ENCODE results near the gene HS3ST4. TPM values are rescaled to one million over a fixed set of nuclear protein-coding genes. Genes with fewer than 3 reads are reported as not detected.

HS3ST4 gene
- total and polyA plus RNA-seq, 2 experiments from 2014 or later, result 0.44 to 2.1 TPM

DNA sequence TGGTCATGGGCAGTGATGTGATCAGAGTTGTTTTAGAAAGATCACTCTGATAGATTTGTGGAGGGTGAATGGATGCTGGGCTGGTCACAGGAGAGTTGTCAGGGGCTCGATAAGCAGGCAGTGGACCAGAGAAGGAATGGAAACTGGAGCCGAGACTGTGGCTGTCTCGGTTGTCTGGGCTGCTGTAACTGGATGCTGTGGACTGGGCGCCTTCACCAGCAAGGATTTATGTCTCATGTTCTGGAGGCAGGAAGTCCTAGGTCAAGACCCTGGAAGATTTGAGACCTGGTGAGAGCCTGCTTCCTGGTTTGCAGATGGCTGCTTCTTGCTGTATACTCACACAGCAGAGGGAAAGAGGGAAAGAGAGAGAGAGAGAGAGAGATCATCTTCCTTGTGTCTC, 203.6 kb downstream of the HS3ST4 start:
- no peak overlapping the region for H3K4me2 ChIP-seq
- TF ChIP-seq JUNB (IDR thresholded peaks at IDR 0.05; ENCODE audit: unreplicated experiment), result no peak
- no peaks in the 10 kb centered on the region for H3K4me1 ChIP-seq (ENCODE audit: insufficient read depth)
- H2AFZ ChIP-seq, result no peak overlapping the region
- H3K4me1 Mint-ChIP-seq, result peaks cover 3% of the 10 kb centered on the region; the same call in 1 of the 3 replicates
- no peak overlapping the region for H3K27ac ChIP-seq (ENCODE audit: low read depth)
- H3K27ac Mint-ChIP-seq, result no peak overlapping the region
- no peak for DNase-seq (ENCODE audit: low spot score)
- no peak for ATAC-seq
- H3K36me3 ChIP-seq (ENCODE audit: insufficient read depth), result no peaks in the 10 kb centered on the region
- no peak overlapping the region for H3K4me3 ChIP-seq
- H4K20me1 ChIP-seq (replicated peaks; ENCODE audit: insufficient read depth), result no peaks in the 10 kb centered on the region
- no peaks in the 10 kb centered on the region for H3K27me3 Mint-ChIP-seq (ENCODE audit: insufficient read depth, low read depth, poor library complexity)
- H3K27me3 ChIP-seq (ENCODE audit: insufficient read depth), result no peaks in the 10 kb centered on the region
- no peaks in the 10 kb centered on the region for H3F3A ChIP-seq (replicated peaks; ENCODE audit: low read depth)
- H3K79me2 ChIP-seq (replicated peaks; ENCODE audit: insufficient read depth), result no peaks in the 10 kb centered on the region; the same call in 1 of the 2 replicates
- H3K4me3 Mint-ChIP-seq, result no peak overlapping the region
- H3K36me3 Mint-ChIP-seq (ENCODE audit: low read depth), result peaks cover 10% of the 10 kb centered on the region; the same call in 1 of the 3 replicates
- peaks cover 87% of the 10 kb centered on the region for H3K9me3 Mint-ChIP-seq
- no peaks in the 10 kb centered on the region for H3K9me2 ChIP-seq (ENCODE audit: insufficient read depth)

GRCh38 chr16:25896411-25896810, 204.7 kb downstream of the HS3ST4 start:
- no peak overlapping the region for H3K4me3 ChIP-seq
- H3K4me1 Mint-ChIP-seq, result peaks cover 3% of the 10 kb centered on the region; the same call in 1 of the 3 replicates
- H3K36me3 ChIP-seq (ENCODE audit: insufficient read depth), result no peaks in the 10 kb centered on the region
- H3K9me3 Mint-ChIP-seq, result peaks cover 85% of the 10 kb centered on the region
- TF ChIP-seq ZNF331 (CRISPR knock-in tag; IDR thresholded peaks at IDR 0.05; ENCODE audit: low read depth) (no peak), EZH2 (IDR thresholded peaks at IDR 0.05; ENCODE audit: low read depth, unreplicated experiment) (no peak), REST (IDR thresholded peaks at IDR 0.05; ENCODE audit: unreplicated experiment) (no peak), CREB1 (CRISPR knock-in tag; IDR thresholded peaks at IDR 0.05; ENCODE audit: low read depth) (no peak), ZNF114 (CRISPR knock-in tag; IDR thresholded peaks at IDR 0.05) (no peak), JUNB (IDR thresholded peaks at IDR 0.05; ENCODE audit: unreplicated experiment) (no peak), STAT1 (IDR thresholded peaks at IDR 0.05; ENCODE audit: unreplicated experiment) (no peak), EZH2phosphoT487 (IDR thresholded peaks at IDR 0.05; ENCODE audit: unreplicated experiment) (no peak)
- TF ChIP-seq, protein P1, sequence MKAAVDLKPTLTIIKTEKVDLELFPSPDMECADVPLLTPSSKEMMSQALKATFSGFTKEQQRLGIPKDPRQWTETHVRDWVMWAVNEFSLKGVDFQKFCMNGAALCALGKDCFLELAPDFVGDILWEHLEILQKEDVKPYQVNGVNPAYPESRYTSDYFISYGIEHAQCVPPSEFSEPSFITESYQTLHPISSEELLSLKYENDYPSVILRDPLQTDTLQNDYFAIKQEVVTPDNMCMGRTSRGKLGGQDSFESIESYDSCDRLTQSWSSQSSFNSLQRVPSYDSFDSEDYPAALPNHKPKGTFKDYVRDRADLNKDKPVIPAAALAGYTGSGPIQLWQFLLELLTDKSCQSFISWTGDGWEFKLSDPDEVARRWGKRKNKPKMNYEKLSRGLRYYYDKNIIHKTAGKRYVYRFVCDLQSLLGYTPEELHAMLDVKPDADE (IDR thresholded peaks at IDR 0.05), result no peak
- TF ChIP-seq, protein P2, sequence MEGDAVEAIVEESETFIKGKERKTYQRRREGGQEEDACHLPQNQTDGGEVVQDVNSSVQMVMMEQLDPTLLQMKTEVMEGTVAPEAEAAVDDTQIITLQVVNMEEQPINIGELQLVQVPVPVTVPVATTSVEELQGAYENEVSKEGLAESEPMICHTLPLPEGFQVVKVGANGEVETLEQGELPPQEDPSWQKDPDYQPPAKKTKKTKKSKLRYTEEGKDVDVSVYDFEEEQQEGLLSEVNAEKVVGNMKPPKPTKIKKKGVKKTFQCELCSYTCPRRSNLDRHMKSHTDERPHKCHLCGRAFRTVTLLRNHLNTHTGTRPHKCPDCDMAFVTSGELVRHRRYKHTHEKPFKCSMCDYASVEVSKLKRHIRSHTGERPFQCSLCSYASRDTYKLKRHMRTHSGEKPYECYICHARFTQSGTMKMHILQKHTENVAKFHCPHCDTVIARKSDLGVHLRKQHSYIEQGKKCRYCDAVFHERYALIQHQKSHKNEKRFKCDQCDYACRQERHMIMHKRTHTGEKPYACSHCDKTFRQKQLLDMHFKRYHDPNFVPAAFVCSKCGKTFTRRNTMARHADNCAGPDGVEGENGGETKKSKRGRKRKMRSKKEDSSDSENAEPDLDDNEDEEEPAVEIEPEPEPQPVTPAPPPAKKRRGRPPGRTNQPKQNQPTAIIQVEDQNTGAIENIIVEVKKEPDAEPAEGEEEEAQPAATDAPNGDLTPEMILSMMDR (conservative IDR thresholded peaks at IDR 0.05; ENCODE audit: low read depth in 2 of 2), result no peak
- no peaks in the 10 kb centered on the region for H3K27me3 ChIP-seq (ENCODE audit: insufficient read depth)
- no peaks in the 10 kb centered on the region; the same call in 1 of the 2 replicates for H3K79me2 ChIP-seq (replicated peaks; ENCODE audit: insufficient read depth)
- no peak overlapping the region for H2AFZ ChIP-seq
- H3F3A ChIP-seq (replicated peaks; ENCODE audit: low read depth), result no peaks in the 10 kb centered on the region
- no peak for DNase-seq (ENCODE audit: low spot score)
- H3K4me2 ChIP-seq, result no peak overlapping the region
- no peaks in the 10 kb centered on the region for H4K20me1 ChIP-seq (replicated peaks; ENCODE audit: insufficient read depth)
- H3K9me2 ChIP-seq (ENCODE audit: insufficient read depth), result no peaks in the 10 kb centered on the region
- no peak overlapping the region for H3K27ac Mint-ChIP-seq
- no peaks in the 10 kb centered on the region for H3K27me3 Mint-ChIP-seq (ENCODE audit: insufficient read depth, low read depth, poor library complexity)
- H3K4me1 ChIP-seq (ENCODE audit: insufficient read depth), result no peaks in the 10 kb centered on the region
- ATAC-seq, result no peak
- peaks cover 4% of the 10 kb centered on the region; the same call in 1 of the 3 replicates for H3K36me3 Mint-ChIP-seq (ENCODE audit: low read depth)
- H3K4me3 Mint-ChIP-seq, result no peak overlapping the region
- no peak overlapping the region for H3K27ac ChIP-seq (ENCODE audit: low read depth)
